CD4-positive, alpha-beta memory T cell (primary cell): Measurements from ENCODE around the gene CCDC28A. TPM values are rescaled to one million over a fixed set of nuclear protein-coding genes. Genes with fewer than 3 reads are reported as not detected.

Source experiments
- CTCF ChIA-PET: fragments of 350-600 bp; sonication (Branson Sonifier 250); formaldehyde crosslinking; loops from one replicate; lab custom pipeline; 2021; ENCODE audit warnings: inconsistent platforms; ENCODE audit not compliant: partially characterized antibody; lab: Charles Lee
- POLR2A ChIA-PET: fragments of 350-600 bp; sonication (Branson Sonifier 250); formaldehyde crosslinking; loops from one replicate; lab custom pipeline; 2021; ENCODE audit not compliant: partially characterized antibody; lab: Charles Lee
- DNase-seq, 5 donors: peaks; one replicate each; pipeline versions ENCODE4 v3.0.0 to v3.0.0-alpha.2; 2020 to 2022; ENCODE audit warnings: mixed read lengths in 1 of 5
- H3K27ac ChIP-seq: one replicate; pipeline ENCODE4 v1.7.0; 2013; ENCODE audit warnings: low read depth, low read length
- H3K27me3 ChIP-seq: 2 replicates; pipeline ENCODE4 v1.7.0; 2013; ENCODE audit warnings: mild to moderate bottlenecking, low read length, moderate library complexity; ENCODE audit not compliant: insufficient read depth
- H3K36me3 ChIP-seq: 2 replicates; pipeline ENCODE4 v1.7.0; 2013; ENCODE audit warnings: mild to moderate bottlenecking, low read length, moderate library complexity; ENCODE audit not compliant: insufficient read depth
- H3K4me1 ChIP-seq: 2 replicates; pipeline ENCODE4 v1.7.0; 2013; ENCODE audit warnings: mild to moderate bottlenecking, low read length, moderate library complexity; ENCODE audit not compliant: insufficient read depth
- H3K4me3 ChIP-seq, 2 donors: one replicate each; pipeline ENCODE4 v1.7.0; 2013; ENCODE audit warnings: low read length in 2 of 2, mild to moderate bottlenecking in 1 of 2
- H3K9me3 ChIP-seq, 2 donors: one replicate each; pipeline ENCODE4 v1.7.0; 2013; ENCODE audit warnings: low read length in 2 of 2, control low read depth in 1 of 2; ENCODE audit not compliant: control insufficient read depth in 1 of 2
- H3K27ac Mint-ChIP-seq, 7 donors: one replicate each; pipeline ENCODE4 v1.8.0; 2020 to 2021; ENCODE audit warnings: mixed read lengths in 7 of 7, mild to moderate bottlenecking in 6 of 7, inconsistent platforms in 3 of 7, moderate library complexity in 3 of 7
- H3K27me3 Mint-ChIP-seq, 2 donors: one replicate each; pipeline ENCODE4 v1.8.0; 2020 to 2021; ENCODE audit warnings: mixed read lengths in 2 of 2
- H3K36me3 Mint-ChIP-seq, 2 donors: one replicate each; pipeline ENCODE4 v1.8.0; 2020 to 2021; ENCODE audit warnings: mixed read lengths in 2 of 2, inconsistent platforms in 1 of 2, mild to moderate bottlenecking in 1 of 2
- H3K4me1 Mint-ChIP-seq, 4 donors: one replicate each; pipeline ENCODE4 v1.8.0; 2020 to 2021; ENCODE audit warnings: mixed read lengths in 4 of 4, mild to moderate bottlenecking in 1 of 4
- H3K4me3 Mint-ChIP-seq, 8 donors: one replicate each; pipeline ENCODE4 v1.8.0; 2020 to 2021; ENCODE audit warnings: mixed read lengths in 8 of 8, mild to moderate bottlenecking in 7 of 8, moderate library complexity in 6 of 8, inconsistent platforms in 3 of 8
- H3K9me3 Mint-ChIP-seq, 8 donors: one replicate each; pipeline ENCODE4 v1.8.0; 2020 to 2021; ENCODE audit warnings: mixed read lengths in 8 of 8, mild to moderate bottlenecking in 5 of 8, inconsistent platforms in 3 of 8, moderate library complexity in 1 of 8
- intact Hi-C: fragments of 100-400 bp; cut with micrococcal nuclease; formaldehyde crosslinking; loops from one replicate; pipeline ENCODE4 v1.15.1; 2023
- polyA plus RNA-seq, 2 donors: library from polyadenylated mRNA; unstranded; fragments of 300-500 nt; fragmentation: Illumina TruSeq; gene quantifications; one replicate each; pipeline ENCODE4 v1.2.3, GENCODE V29; 2021
- total RNA-seq, 2 experiments: library from RNA; stranded (reverse); gene quantifications; one replicate each; pipeline ENCODE4 v1.2.3, GENCODE V29; 2021

CCDC28A gene
- 10 to 100 TPM; 32.4 to 33.9 TPM for total RNA-seq
- 10 to 100 TPM; 53.8 to 54.8 TPM for polyA plus RNA-seq

GRCh38 chr6:138773177-138774091 lies at the start of gene CCDC28A:
Gene CCDC28A, plus strand, starts transcription at chr6:138773769. Its CDS starts 2,352 bp downstream, at chr6:138776121.
- peaks cover 0 to 3% of the 10 kb centered on the region in 2 donors for H3K27me3 Mint-ChIP-seq
- CTCF ChIA-PET = interaction anchor here (1.0 to 1.5 kb wide), 4 partner anchors 9 to 596 kb away, joined by 3 to 4 read pairs (median 4); no protein-coding TSS in a partner anchor
- POLR2A ChIA-PET = interaction anchor here (0.7 to 3.4 kb wide), 14 partner anchors 10 to 601 kb away, joined by 3 to 36 read pairs (median 3); partner anchors contain the start of genes CITED2, HEBP2 and TXLNB

GRCh38 chr6:138724015-138724414 lies 49.6 kb upstream of the CCDC28A start:
- Mint-ChIP-seq H3K4me1 (peaks cover 0 to 3% (median 0%) of the 10 kb centered on the region in 4 donors), H3K4me3 (no peak overlapping the region), H3K27me3 (peaks cover 1 to 2% of the 10 kb centered on the region in 2 donors), H3K27ac (no peak overlapping the region), H3K36me3 (no peaks in the 10 kb centered on the region), H3K9me3 (peaks cover 0 to 3% (median 0%) of the 10 kb centered on the region in 8 donors)
- Histone ChIP-seq H3K27me3 (no peaks in the 10 kb centered on the region), H3K4me1 (no peaks in the 10 kb centered on the region), H3K36me3 (no peaks in the 10 kb centered on the region), H3K4me3 (no peak overlapping the region), H3K27ac (no peak overlapping the region), H3K9me3 (no peaks in the 10 kb centered on the region)
- CTCF ChIA-PET = no interaction called here
- intact Hi-C loops = no loop called here
- DNase-seq = no peak
- POLR2A ChIA-PET = no interaction called here

More at GRCh38 chr6:138773177-138774091, at the start of gene CCDC28A:
- H3K9me3 Mint-ChIP-seq = no peaks in the 10 kb centered on the region
- peaks cover 14 to 30% of the 10 kb centered on the region in 2 donors for H3K36me3 Mint-ChIP-seq
- peak; percentile 96 to 98 (median 97) for DNase-seq
- H3K4me1 Mint-ChIP-seq = peaks cover 12 to 46% (median 26%) of the 10 kb centered on the region in 4 donors
- H3K36me3 ChIP-seq = no peaks in the 10 kb centered on the region
- peak within 1 kb of the TSS; percentile 97 to 100 (median 100) for H3K27ac Mint-ChIP-seq
- H3K9me3 ChIP-seq = no peaks in the 10 kb centered on the region
- peak within 1 kb of the TSS; percentile 72 to 99 for H3K4me3 ChIP-seq
- H3K27ac ChIP-seq = peak within 1 kb of the TSS; percentile 90
- peaks cover 18% of the 10 kb centered on the region for H3K4me1 ChIP-seq
- intact Hi-C loops = loop anchor here (1.0 to 10.0 kb wide), 11 partner anchors 215 to 769 kb away; partner anchors contain the start of genes ABRACL, CITED2, HEBP2 and HECA
- H3K27me3 ChIP-seq = no peaks in the 10 kb centered on the region
- H3K4me3 Mint-ChIP-seq = peak within 1 kb of the TSS; percentile 91 to 100 (median 99)

- no peaks in the 10 kb centered on the region for H3K36me3 ChIP-seq
- DNase-seq = no peak
- H3K27ac ChIP-seq = no peak overlapping the region
- H3K27ac Mint-ChIP-seq = no peak overlapping the region
- peaks cover 6 to 9% of the 10 kb centered on the region in 2 donors for H3K27me3 Mint-ChIP-seq
- H3K36me3 Mint-ChIP-seq = peaks cover 0 to 2% of the 10 kb centered on the region in 2 donors
- peaks cover 0 to 7% (median 0%) of the 10 kb centered on the region in 8 donors for H3K9me3 Mint-ChIP-seq
- no peaks in the 10 kb centered on the region for H3K9me3 ChIP-seq
- CTCF ChIA-PET = no interaction called here
- no peaks in the 10 kb centered on the region for H3K4me1 ChIP-seq
- peaks cover 0 to 3% (median 0%) of the 10 kb centered on the region in 4 donors for H3K4me1 Mint-ChIP-seq
- intact Hi-C loops = no loop called here
- H3K4me3 Mint-ChIP-seq = no peak overlapping the region
- H3K27me3 ChIP-seq = no peaks in the 10 kb centered on the region
- POLR2A ChIA-PET = no interaction called here
- H3K4me3 ChIP-seq = no peak overlapping the region
These were observed 47.4 kb upstream of the CCDC28A start for GRCh38 chr6:138726066-138726756.

GRCh38 chr6:138726757-138727097 lies 46.8 kb upstream of the CCDC28A start:
- CTCF ChIA-PET = no interaction called here
- Mint-ChIP-seq H3K27ac (no peak overlapping the region), H3K9me3 (peaks cover 0 to 7% (median 0%) of the 10 kb centered on the region in 8 donors), H3K4me1 (peaks cover 0 to 3% (median 0%) of the 10 kb centered on the region in 4 donors), H3K4me3 (no peak overlapping the region), H3K27me3 (peaks cover 6 to 9% of the 10 kb centered on the region in 2 donors), H3K36me3 (peaks cover 0 to 2% of the 10 kb centered on the region in 2 donors)
- intact Hi-C loops = no loop called here
- no peaks in the 10 kb centered on the region for H3K9me3 ChIP-seq
- no peak for DNase-seq
- no peak overlapping the region for H3K4me3 ChIP-seq
- H3K4me1 ChIP-seq = no peaks in the 10 kb centered on the region
- POLR2A ChIA-PET = no interaction called here
- H3K36me3 ChIP-seq = no peaks in the 10 kb centered on the region
- H3K27ac ChIP-seq = no peak overlapping the region
- no peaks in the 10 kb centered on the region for H3K27me3 ChIP-seq

GRCh38 chr6:138727182-138727581 lies 46.4 kb upstream of the CCDC28A start:
- peaks cover 0 to 7% (median 0%) of the 10 kb centered on the region in 8 donors for H3K9me3 Mint-ChIP-seq
- H3K27me3 Mint-ChIP-seq = peaks cover 6 to 9% of the 10 kb centered on the region in 2 donors
- no peak overlapping the region for H3K27ac Mint-ChIP-seq
- H3K4me3 Mint-ChIP-seq = no peak overlapping the region
- DNase-seq = no peak
- peaks cover 0 to 3% (median 0%) of the 10 kb centered on the region in 4 donors for H3K4me1 Mint-ChIP-seq
- ChIA-PET CTCF (no interaction called here), POLR2A (no interaction called here)
- no peak overlapping the region for H3K4me3 ChIP-seq
- intact Hi-C loops = no loop called here
- H3K36me3 Mint-ChIP-seq = peaks cover 0 to 2% of the 10 kb centered on the region in 2 donors
- no peaks in the 10 kb centered on the region for H3K36me3 ChIP-seq
- H3K27ac ChIP-seq = no peak overlapping the region
- no peaks in the 10 kb centered on the region for H3K27me3 ChIP-seq
- no peaks in the 10 kb centered on the region for H3K9me3 ChIP-seq
- no peaks in the 10 kb centered on the region for H3K4me1 ChIP-seq

GRCh38 chr6:138728662-138729061 lies 44.9 kb upstream of the CCDC28A start:
- Mint-ChIP-seq H3K27ac (peak overlapping the region in 1 of 7 donors; percentile 78), H3K9me3 (peaks cover 0 to 7% (median 0%) of the 10 kb centered on the region in 8 donors), H3K4me3 (no peak overlapping the region), H3K4me1 (peaks cover 0 to 3% (median 0%) of the 10 kb centered on the region in 4 donors), H3K27me3 (peaks cover 6 to 9% of the 10 kb centered on the region in 2 donors), H3K36me3 (peaks cover 0 to 2% of the 10 kb centered on the region in 2 donors)
- CTCF ChIA-PET = interaction anchor here (1.0 kb wide), 1 partner anchor 37 kb away, joined by 4 read pairs; no protein-coding TSS in a partner anchor
- no peaks in the 10 kb centered on the region for H3K4me1 ChIP-seq
- DNase-seq = no peak
- no peak overlapping the region for H3K4me3 ChIP-seq
- no peaks in the 10 kb centered on the region for H3K9me3 ChIP-seq
- POLR2A ChIA-PET = no interaction called here
- H3K36me3 ChIP-seq = no peaks in the 10 kb centered on the region
- H3K27ac ChIP-seq = no peak overlapping the region
- no peaks in the 10 kb centered on the region for H3K27me3 ChIP-seq
- intact Hi-C loops = no loop called here
